Renal cortex interstitium (tissue), 15 donors: ENCODE results near the gene ZNF625. TPM values are rescaled to one million over a fixed set of nuclear protein-coding genes. Genes with fewer than 3 reads are reported as not detected.
A peak's percentile ranks its signal among the peaks of the same experiment; 100 is the strongest.

Experiments
- DNase-seq, 11 donors: peaks; one replicate each; pipeline ENCODE4 v3.0.0-alpha.2; 2013; ENCODE audit warnings: low read depth in 9 of 11, low spot score in 4 of 11; ENCODE audit errors: extremely low read depth in 1 of 11
- long read RNA-seq, 16 experiments: transcript quantifications; one replicate each; lab custom pipeline, GENCODE V29; 2026
- polyA plus RNA-seq, 3 donors: library from polyadenylated mRNA; unstranded; fragments of 120-200 nt; gene quantifications; one replicate each; pipeline ENCODE4 v1.2.1, GENCODE V29; 2013; ENCODE audit not compliant: insufficient read length in 3 of 3

The ZNF625 gene
- 10 to 100 TPM; 16.4 to 19.6 (median 18.4) TPM for polyA plus RNA-seq
- long read RNA-seq, donor 1: 0 reads
- long read RNA-seq, donor 2, partial matches to known transcripts: 0 of 1 reads
- long read RNA-seq, donor 2, other reads (novel, unspliced or antisense): 0 of 1 reads
- long read RNA-seq, donor 3, partial matches to known transcripts: 0 of 1 reads
- long read RNA-seq, donor 3, other reads (novel, unspliced or antisense): 0 of 1 reads
- long read RNA-seq, donor 4: 0 reads
- long read RNA-seq, donor 5: 0 reads
- long read RNA-seq, donor 6, partial matches to known transcripts: 0 of 2 reads
- long read RNA-seq, donor 6, other reads (novel, unspliced or antisense): 0 of 2 reads
- long read RNA-seq, donor 7: 0 reads
- long read RNA-seq, donor 8: 0 reads
- long read RNA-seq, donor 9, partial matches to known transcripts: 0 of 2 reads
- long read RNA-seq, donor 9, other reads (novel, unspliced or antisense): 0 of 2 reads
- long read RNA-seq, donor 10: 0 reads
- long read RNA-seq, donor 11, partial matches to known transcripts: 0 of 1 reads
- long read RNA-seq, donor 11, other reads (novel, unspliced or antisense): 0 of 1 reads
- long read RNA-seq, donor 12: 0 reads
- long read RNA-seq, donor 13: 0 reads
- long read RNA-seq, donor 14, partial matches to known transcripts: 0 of 1 reads
- long read RNA-seq, donor 14, other reads (novel, unspliced or antisense): 0 of 1 reads
- long read RNA-seq, donor 15, partial matches to known transcripts: 0 of 2 reads
- long read RNA-seq, donor 15, other reads (novel, unspliced or antisense): 0 of 2 reads
- long read RNA-seq, donor 16, partial matches to known transcripts: 7 of 12 reads
- long read RNA-seq, donor 16, other reads (novel, unspliced or antisense): 0 of 12 reads

- peak in 10 of 11 donors; percentile 79 to 93 (median 88) for DNase-seq
Observed at GRCh38 chr19:12156223-12157058, at the start of gene ZNF625. TSS of gene ZNF625 (minus strand) at chr19:12156734. CDS start at chr19:12156558, 176 bp downstream.

- DNase-seq: no peak
Observed at GRCh38 chr19:12205296-12205695, 48.8 kb upstream of the ZNF625 start.

- DNase-seq: peak in 4 of 11 donors; percentile 15 to 20 (median 16)
Observed at GRCh38 chr19:12202250-12202649, 45.7 kb upstream of the ZNF625 start.

- peak in 1 of 11 donors; percentile 29 for DNase-seq
Observed at GRCh38 chr19:12199757-12200419, 43.4 kb upstream of the ZNF625 start.

GRCh38 chr19:12198136-12198535 is 41.6 kb upstream of the ZNF625 start:
- no peak for DNase-seq

- DNase-seq: peak; percentile 79 to 92 (median 86)
Observed at GRCh38 chr19:12194827-12195731, 38.5 kb upstream of the ZNF625 start.

- DNase-seq: no peak
Observed at GRCh38 chr19:12187625-12188024, 31.1 kb upstream of the ZNF625 start.

GRCh38 chr19:12180377-12180776 is 23.8 kb upstream of the ZNF625 start:
- DNase-seq: no peak

- DNase-seq: no peak
Observed at GRCh38 chr19:12166626-12167025, 10.1 kb upstream of the ZNF625 start.

GRCh38 chr19:12163826-12164225 is 7.3 kb upstream of the ZNF625 start:
- DNase-seq: no peak

- DNase-seq: peak; percentile 82 to 96 (median 93)
Observed at GRCh38 chr19:12162882-12163806, 6.6 kb upstream of the ZNF625 start, which contains the start of gene ZNF136. TSS of gene ZNF136 (plus strand) at chr19:12163096. CDS start at chr19:12163204, 108 bp downstream.

- DNase-seq: no peak
Observed at GRCh38 chr19:12162513-12162881, 6.0 kb upstream of the ZNF625 start.

- no peak for DNase-seq
Observed at GRCh38 chr19:12159773-12160414, 3.4 kb upstream of the ZNF625 start.

- no peak for DNase-seq
Observed at GRCh38 chr19:12155324-12155860, 1.1 kb downstream of the ZNF625 start.

- DNase-seq: no peak
Observed at GRCh38 chr19:12145348-12145747, 11.2 kb downstream of the ZNF625 start.

- DNase-seq: no peak
Observed at GRCh38 chr19:12141405-12141736, 15.2 kb downstream of the ZNF625 start.
